T-helper 1 cell treated with Interleukin-12 subunit alpha and Interleukin-12 subunit beta and Interleukin-4 antibody, amounts not matched to agents 30 ng/mL and 1 ng/mL, for 36 hours (primary cell): ENCODE results near the gene AK2. TPM values are rescaled to one million over a fixed set of nuclear protein-coding genes. Genes with fewer than 3 reads are reported as not detected.
"Not testable (repeated sequence)": the region's sequence is repeated elsewhere in the genome, so short reads cannot be mapped to it uniquely, and the experiment has no call there.

Source experiments
- intact Hi-C: fragments of 100-400 bp; cut with micrococcal nuclease; formaldehyde crosslinking; loops from one replicate; pipeline ENCODE4 v1.15.1; 2024
- total RNA-seq: library from RNA; stranded (reverse); gene quantifications from 2 replicates; pipeline ENCODE4 v1.2.3, GENCODE V29; 2022

AK2 gene
- total RNA-seq, 1 donor from 2014 or later: 222 TPM

- intact Hi-C loops: no loop called here
Observed at GRCh38 chr1:32978854-32979253, 57.8 kb downstream of the AK2 start.

GRCh38 chr1:32977546-32978087 lies 59.1 kb downstream of the AK2 start:
- intact Hi-C loops: no loop called here

GRCh38 chr1:32975055-32975454 lies 61.6 kb downstream of the AK2 start:
- intact Hi-C loops: not testable (repeated sequence)

GRCh38 chr1:32973458-32973857 lies 63.2 kb downstream of the AK2 start:
- intact Hi-C loops: not testable (repeated sequence)

- intact Hi-C loops: no loop called here
Observed at GRCh38 chr1:32972814-32973428, 63.8 kb downstream of the AK2 start.

GRCh38 chr1:32971576-32971975 lies 65.1 kb downstream of the AK2 start:
- intact Hi-C loops: no loop called here

GRCh38 chr1:32971156-32971555 lies 65.5 kb downstream of the AK2 start:
- intact Hi-C loops: no loop called here

- intact Hi-C loops: no loop called here
Observed at GRCh38 chr1:32969566-32969965, 67.1 kb downstream of the AK2 start.

GRCh38 chr1:32967888-32968568 lies 68.7 kb downstream of the AK2 start:
- intact Hi-C loops: no loop called here

GRCh38 chr1:32966900-32967299 lies 69.8 kb downstream of the AK2 start:
- intact Hi-C loops: no loop called here

- intact Hi-C loops: loop anchor here (2.0 kb wide), 1 partner anchor 314 kb away; the partner anchor contains the start of genes RBBP4 and ZBTB8OS
Observed at GRCh38 chr1:32965251-32965747, 71.4 kb downstream of the AK2 start.

GRCh38 chr1:32964461-32965250 lies 72.0 kb downstream of the AK2 start, which contains the start of gene RNF19B:
RNF19B (minus strand) TSS chr1:32964809; CDS start chr1:32964685, 124 bp downstream.
- intact Hi-C loops: loop anchor here (1.0 to 2.0 kb wide), 7 partner anchors 17 to 314 kb away; partner anchors contain the start of genes RBBP4, S100PBP, YARS1 and ZBTB8OS

GRCh38 chr1:32963746-32964460 lies 72.8 kb downstream of the AK2 start:
- intact Hi-C loops: loop anchor here (1.0 to 2.0 kb wide), 8 partner anchors 17 to 313 kb away; partner anchors contain the start of genes RBBP4, S100PBP, YARS1 and ZBTB8OS

- intact Hi-C loops: loop anchor here (1.0 to 2.0 kb wide), 3 partner anchors 9 to 119 kb away; partner anchors contain the start of gene AZIN2
Observed at GRCh38 chr1:32962248-32962896, 74.3 kb downstream of the AK2 start.

GRCh38 chr1:32960819-32961355 lies 75.8 kb downstream of the AK2 start:
- intact Hi-C loops: no loop called here

- intact Hi-C loops: no loop called here
Observed at GRCh38 chr1:32960342-32960741, 76.3 kb downstream of the AK2 start.

- intact Hi-C loops: no loop called here
Observed at GRCh38 chr1:32958827-32959226, 77.9 kb downstream of the AK2 start.
